ENCODE data around the gene STUB1. TPM values are rescaled to one million over a fixed set of nuclear protein-coding genes. Genes with fewer than 3 reads are reported as not detected.

The STUB1 gene
- total and polyA plus RNA-seq, 8 donors: 40.1 to 130 (median 56.2) TPM

DNA sequence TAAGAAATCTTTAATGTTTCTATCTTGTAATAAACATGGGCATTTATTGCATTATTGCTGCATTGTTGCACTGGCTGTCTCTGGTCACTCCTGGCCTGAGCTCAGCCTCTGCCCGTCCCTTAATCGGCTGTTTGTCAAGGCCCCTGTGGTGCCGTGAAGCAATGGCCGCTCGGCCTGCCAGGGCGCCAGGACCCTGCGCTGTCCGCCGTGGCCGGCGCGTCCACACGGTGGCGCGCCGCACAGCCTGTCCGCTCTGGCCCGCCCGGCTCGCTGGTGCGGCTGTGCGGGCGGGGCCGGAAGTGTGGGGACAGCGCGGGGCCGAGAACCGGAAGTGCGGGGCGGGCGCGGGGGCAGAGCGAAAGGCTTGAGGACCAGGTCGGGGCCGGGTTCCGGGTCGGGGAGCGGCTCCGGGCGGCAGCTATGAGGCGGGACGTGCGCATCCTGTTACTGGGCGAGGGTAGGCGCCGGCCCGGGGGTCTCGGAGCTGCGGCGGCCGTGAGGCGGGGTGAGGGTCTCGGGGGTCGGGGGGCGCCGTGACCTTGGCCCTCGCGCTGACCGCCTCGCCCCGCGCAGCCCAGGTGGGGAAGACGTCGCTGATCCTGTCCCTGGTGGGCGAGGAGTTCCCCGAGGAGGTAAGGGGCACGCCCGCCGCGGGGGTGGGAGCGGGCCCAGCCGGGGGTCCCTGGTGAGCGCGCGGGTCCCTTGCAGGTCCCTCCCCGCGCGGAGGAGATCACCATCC is 12.3 kb upstream of the STUB1 start, which contains the start of gene RHOT2:
Gene RHOT2, plus strand, starts transcription at position 353 of the 739 bp plus-strand sequence. Its CDS starts 68 bp downstream, at position 421.
- FAIRE-seq (no peak), ATAC-seq (peak; percentile 95 to 97 (median 96)), DNase-seq (peak in 5 of 6 donors; percentile 87 to 95 (median 92))
- TF ChIP-seq, protein P1, sequence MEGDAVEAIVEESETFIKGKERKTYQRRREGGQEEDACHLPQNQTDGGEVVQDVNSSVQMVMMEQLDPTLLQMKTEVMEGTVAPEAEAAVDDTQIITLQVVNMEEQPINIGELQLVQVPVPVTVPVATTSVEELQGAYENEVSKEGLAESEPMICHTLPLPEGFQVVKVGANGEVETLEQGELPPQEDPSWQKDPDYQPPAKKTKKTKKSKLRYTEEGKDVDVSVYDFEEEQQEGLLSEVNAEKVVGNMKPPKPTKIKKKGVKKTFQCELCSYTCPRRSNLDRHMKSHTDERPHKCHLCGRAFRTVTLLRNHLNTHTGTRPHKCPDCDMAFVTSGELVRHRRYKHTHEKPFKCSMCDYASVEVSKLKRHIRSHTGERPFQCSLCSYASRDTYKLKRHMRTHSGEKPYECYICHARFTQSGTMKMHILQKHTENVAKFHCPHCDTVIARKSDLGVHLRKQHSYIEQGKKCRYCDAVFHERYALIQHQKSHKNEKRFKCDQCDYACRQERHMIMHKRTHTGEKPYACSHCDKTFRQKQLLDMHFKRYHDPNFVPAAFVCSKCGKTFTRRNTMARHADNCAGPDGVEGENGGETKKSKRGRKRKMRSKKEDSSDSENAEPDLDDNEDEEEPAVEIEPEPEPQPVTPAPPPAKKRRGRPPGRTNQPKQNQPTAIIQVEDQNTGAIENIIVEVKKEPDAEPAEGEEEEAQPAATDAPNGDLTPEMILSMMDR (IDR thresholded peaks at IDR 0.05): peak; percentile 82 to 87 (median 84)
- Histone ChIP-seq H3K9me3 (no peaks in the 10 kb centered on the region), H3K4me1 (peaks cover 0 to 10% (median 7%) of the 10 kb centered on the region in 3 donors), H3K36me3 (peaks cover 6 to 32% (median 27%) of the 10 kb centered on the region in 3 donors), H3K27me3 (no peaks in the 10 kb centered on the region), H3K27ac (peak within 1 kb of the TSS; percentile 42 to 66 (median 64)), H3K4me3 (peak within 1 kb of the TSS; percentile 84 to 100 (median 98))
- intact Hi-C loops (cut with DNase I): no loop called here
- 1% methylated on average over 58 to 78 of the region's 78 CpGs for WGBS, 2 donors

DNA sequence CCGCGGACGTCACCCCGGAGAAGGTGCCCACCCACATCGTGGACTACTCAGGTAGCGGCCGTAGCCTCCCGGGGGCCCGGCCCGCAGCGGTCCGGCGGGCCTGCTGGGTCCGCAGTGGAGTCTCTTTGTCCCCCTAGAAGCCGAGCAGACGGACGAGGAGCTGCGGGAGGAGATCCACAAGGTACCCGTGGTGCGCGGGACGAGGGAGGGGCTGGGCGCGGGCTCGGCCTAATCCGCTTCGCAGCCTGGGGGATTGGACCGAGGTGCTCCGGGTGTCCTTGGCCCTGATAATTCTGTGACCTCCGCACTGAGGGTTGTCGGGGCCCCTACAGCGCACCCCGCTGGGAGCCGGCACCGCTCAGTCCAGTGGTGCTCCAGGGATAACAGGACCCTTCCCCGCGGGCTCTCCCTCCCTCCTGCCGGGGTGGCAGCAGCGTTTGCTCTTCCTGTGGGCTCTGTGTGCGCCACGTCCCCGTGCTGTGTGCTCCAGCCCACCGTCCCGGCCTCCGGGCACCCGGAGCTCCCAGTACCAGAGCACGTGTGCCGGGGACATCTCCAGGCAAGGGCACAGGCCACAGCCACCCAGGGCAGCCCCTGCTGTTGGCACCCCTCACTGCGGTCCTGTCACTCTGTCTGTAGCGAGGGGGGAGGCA is 11.6 kb upstream of the STUB1 start:
- ATAC-seq (peak in 3 of 4 donors; percentile 1 to 11 (median 2)), DNase-seq (peak in 1 of 6 donors; percentile 85), FAIRE-seq (no peak)
- peaks cover 0 to 10% (median 7%) of the 10 kb centered on the region in 3 donors for H3K4me1 ChIP-seq
- no peaks in the 10 kb centered on the region for H3K9me3 ChIP-seq
- TF ChIP-seq, protein P1 (IDR thresholded peaks at IDR 0.05): no peak
- H3K36me3 ChIP-seq: peaks cover 6 to 35% (median 32%) of the 10 kb centered on the region in 3 donors
- H3K27me3 ChIP-seq: no peaks in the 10 kb centered on the region
- WGBS, 2 donors: 6 to 9% methylated on average over 42 to 50 of the region's 50 CpGs
- intact Hi-C loops (cut with DNase I): no loop called here
- H3K27ac ChIP-seq: peak overlapping the region in 3 of 4 donors; percentile 62 to 66 (median 65)
- peak overlapping the region; percentile 84 to 100 (median 98) for H3K4me3 ChIP-seq

DNA sequence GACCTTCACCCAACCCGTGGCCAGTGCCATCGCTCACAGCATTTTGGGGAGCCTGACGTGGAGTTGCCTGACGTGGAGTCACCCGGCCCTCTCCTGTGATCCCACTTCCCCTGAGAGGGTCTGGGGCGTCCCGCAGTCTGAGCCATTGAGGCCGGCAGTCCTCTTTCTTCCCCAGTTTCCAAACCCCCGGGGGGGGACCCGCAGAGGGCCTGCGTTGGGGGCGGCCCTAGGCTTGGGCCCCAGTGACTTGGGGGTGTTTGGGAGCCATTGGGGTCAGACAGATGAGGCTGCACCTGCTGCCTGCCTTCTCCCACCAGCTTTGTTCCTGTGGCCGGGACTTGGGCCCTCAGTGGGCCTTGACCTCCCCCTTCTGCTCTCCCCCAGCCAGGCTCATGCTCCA is 10.5 kb upstream of the STUB1 start:
- H3K27me3 ChIP-seq: no peaks in the 10 kb centered on the region
- no peak for FAIRE-seq

DNA sequence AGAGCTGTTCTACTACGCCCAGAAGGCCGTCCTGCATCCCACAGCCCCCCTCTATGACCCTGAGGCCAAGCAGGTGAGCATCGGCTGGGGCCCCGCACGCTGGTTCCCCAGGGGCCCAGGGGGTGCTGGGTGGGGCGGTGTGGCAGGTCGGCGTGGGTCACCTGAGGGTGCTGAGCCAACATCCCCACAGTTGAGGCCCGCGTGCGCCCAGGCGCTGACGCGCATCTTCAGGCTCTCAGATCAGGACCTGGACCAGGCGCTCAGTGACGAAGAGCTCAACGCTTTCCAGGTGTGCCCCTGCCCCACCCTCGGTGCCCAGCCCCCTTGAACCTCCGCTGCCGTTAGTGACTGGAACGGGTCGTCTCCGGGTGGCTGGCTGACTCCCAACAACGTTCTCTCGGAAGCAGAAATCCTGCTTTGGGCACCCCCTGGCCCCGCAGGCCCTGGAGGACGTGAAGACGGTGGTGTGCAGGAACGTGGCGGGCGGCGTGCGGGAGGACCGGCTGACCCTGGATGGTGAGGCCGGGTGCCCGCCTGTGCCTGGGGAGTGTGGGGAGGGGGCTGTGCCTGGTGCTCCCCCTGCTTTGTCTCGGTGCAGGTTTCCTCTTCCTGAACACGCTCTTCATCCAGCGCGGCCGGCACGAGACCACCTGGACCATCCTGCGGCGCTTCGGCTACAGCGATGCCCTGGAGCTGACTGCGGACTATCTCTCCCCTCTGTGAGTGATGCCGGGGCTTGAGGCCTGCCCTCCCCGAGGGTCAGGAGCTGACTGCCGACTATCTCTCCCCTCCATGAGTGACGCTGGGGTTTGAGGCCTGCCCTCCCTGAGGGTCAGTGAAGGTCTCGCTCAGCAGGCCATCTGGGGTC is 9.5 kb upstream of the STUB1 start:
- TF ChIP-seq, protein P1 (IDR thresholded peaks at IDR 0.05): no peak
- Histone ChIP-seq H3K9me3 (no peaks in the 10 kb centered on the region), H3K4me1 (peaks cover 0 to 10% (median 7%) of the 10 kb centered on the region in 3 donors), H3K27ac (no peak overlapping the region), H3K36me3 (peaks cover 6 to 35% (median 32%) of the 10 kb centered on the region in 3 donors), H3K4me3 (no peak overlapping the region), H3K27me3 (no peaks in the 10 kb centered on the region)
- intact Hi-C loops (cut with DNase I): no loop called here
- DNase-seq (peak in 1 of 6 donors; percentile 84), FAIRE-seq (no peak), ATAC-seq (no peak)
- WGBS, 2 donors: 93 to 96% methylated on average over 51 to 52 of the region's 52 CpGs

More for the DNA sequence above, 10.5 kb upstream of the STUB1 start:
- H3K9me3 ChIP-seq: no peaks in the 10 kb centered on the region
- peaks cover 0 to 10% (median 7%) of the 10 kb centered on the region in 3 donors for H3K4me1 ChIP-seq
- H3K27ac ChIP-seq: no peak overlapping the region
- intact Hi-C loops (cut with DNase I): no loop called here
- ATAC-seq (no peak), DNase-seq (no peak)
- no peak overlapping the region for H3K4me3 ChIP-seq
- peaks cover 6 to 35% (median 32%) of the 10 kb centered on the region in 3 donors for H3K36me3 ChIP-seq
- TF ChIP-seq, protein P1 (IDR thresholded peaks at IDR 0.05): no peak
- WGBS, 2 donors: 91 to 93% methylated on average over 13 of the region's 13 CpGs
